Measurements from ENCODE around the gene LPP. TPM values are rescaled to one million over a fixed set of nuclear protein-coding genes. Genes with fewer than 3 reads are reported as not detected.
A peak's percentile ranks its signal among the peaks of the same experiment; 100 is the strongest.

Gene LPP
- total RNA-seq, 6 experiments from 2014 or later: 41.5 to 90.5 (median 69.5) TPM

- no peaks in the 10 kb centered on the region for H3K27me3 ChIP-seq
- TF ChIP-seq POLR2A (IDR thresholded peaks at IDR 0.05): no peak
- no peak for TF ChIP-seq CTCF (IDR thresholded peaks at IDR 0.05)
- H3K27ac ChIP-seq: no peak overlapping the region
- no peak overlapping the region for H3K4me3 ChIP-seq
- ATAC-seq: no peak
- peaks cover 0 to 21% (median 8%) of the 10 kb centered on the region in 4 donors for H3K4me1 ChIP-seq
- no peaks in the 10 kb centered on the region for H3K36me3 ChIP-seq
- intact Hi-C loops (cut with DNase I): no loop called here
- no peaks in the 10 kb centered on the region for H3K9me3 ChIP-seq
- DNase-seq: no peak
- 60% methylated on average over 8 of the region's 9 CpGs for WGBS (ENCODE audit: insufficient coverage, low coverage, low lambda C conversion rate, missing lambda C conversion rate)
Observed at GRCh38 chr3:188342991-188343732, 189.2 kb downstream of the LPP start.

- DNase-seq: no peak
- H3K27ac ChIP-seq: no peak overlapping the region
- no peak for TF ChIP-seq CTCF (IDR thresholded peaks at IDR 0.05)
- TF ChIP-seq POLR2A (IDR thresholded peaks at IDR 0.05): no peak
- intact Hi-C loops (cut with DNase I): no loop called here
- ATAC-seq: no peak
- no peak overlapping the region for H3K4me3 ChIP-seq
- 63% methylated on average over 5 of the region's 5 CpGs for WGBS (ENCODE audit: insufficient coverage, low coverage, low lambda C conversion rate, missing lambda C conversion rate)
- no peaks in the 10 kb centered on the region for H3K36me3 ChIP-seq
- H3K27me3 ChIP-seq: no peaks in the 10 kb centered on the region
- H3K4me1 ChIP-seq: peaks cover 0 to 29% (median 12%) of the 10 kb centered on the region in 4 donors
- H3K9me3 ChIP-seq: no peaks in the 10 kb centered on the region
Observed at GRCh38 chr3:188343894-188344293, 189.9 kb downstream of the LPP start.

- no peaks in the 10 kb centered on the region for H3K9me3 ChIP-seq
- H3K4me1 ChIP-seq: peaks cover 0 to 42% (median 18%) of the 10 kb centered on the region in 4 donors
- intact Hi-C loops (cut with DNase I): no loop called here
- no peak overlapping the region for H3K27ac ChIP-seq
- ATAC-seq (peak in 1 of 4 donors; percentile 32), DNase-seq (no peak)
- no peak overlapping the region for H3K4me3 ChIP-seq
- no peaks in the 10 kb centered on the region for H3K27me3 ChIP-seq
- H3K36me3 ChIP-seq: no peaks in the 10 kb centered on the region
- no peak for TF ChIP-seq POLR2A (IDR thresholded peaks at IDR 0.05)
- no peak for TF ChIP-seq CTCF (IDR thresholded peaks at IDR 0.05)
- whole genome bisulfite sequencing (ENCODE audit: insufficient coverage, low coverage, low lambda C conversion rate, missing lambda C conversion rate): 59% methylated on average over 5 of the region's 5 CpGs
Observed at GRCh38 chr3:188345223-188345622, 191.3 kb downstream of the LPP start.

GRCh38 chr3:188348435-188349244 lies 194.7 kb downstream of the LPP start:
- Histone ChIP-seq H3K4me3 (no peak overlapping the region), H3K4me1 (peaks cover 0 to 28% (median 11%) of the 10 kb centered on the region in 4 donors), H3K27me3 (no peaks in the 10 kb centered on the region), H3K36me3 (no peaks in the 10 kb centered on the region), H3K27ac (peak overlapping the region in 2 of 3 donors; percentile 9), H3K9me3 (no peaks in the 10 kb centered on the region)
- WGBS (ENCODE audit: insufficient coverage, low coverage, low lambda C conversion rate, missing lambda C conversion rate): 44% methylated on average over 5 of the region's 9 CpGs
- peak; percentile 56 to 71 (median 64) for ATAC-seq
- intact Hi-C loops (cut with DNase I): no loop called here
- TF ChIP-seq POLR2A (IDR thresholded peaks at IDR 0.05): no peak
- no peak for TF ChIP-seq CTCF (IDR thresholded peaks at IDR 0.05)
- DNase-seq: peak in 2 of 3 donors; percentile 41 to 56

Data from right lobe of liver (tissue), 6 donors.